Common myeloid progenitor, CD34-positive (primary cell): ENCODE measurements around the gene DEFB132.

Experiments used
- CTCF ChIA-PET: fragments of 350-600 bp; sonication (Branson Sonifier 250); formaldehyde crosslinking; loops from one replicate; lab custom pipeline; 2021; ENCODE audit warnings: antibody characterized with exemption; lab: Charles Lee
- POLR2A ChIA-PET: fragments of 350-600 bp; sonication (Branson Sonifier 250); formaldehyde crosslinking; loops from one replicate; lab custom pipeline; 2021; ENCODE audit warnings: antibody characterized with exemption; lab: Charles Lee
- DNase-seq, 3 donors: peaks; one replicate each; pipeline versions ENCODE4 v3.0.0 to v3.0.0-alpha.2; 2013
- H3K27ac ChIP-seq, 2 experiments: 1 replicate in 1 of 2; 2 replicates in 1 of 2; pipeline ENCODE4 v1.7.0; 2013; ENCODE audit warnings: inconsistent platforms in 2 of 2, low read length in 2 of 2, mild to moderate bottlenecking in 2 of 2, low read depth in 1 of 2, moderate library complexity in 1 of 2; ENCODE audit not compliant: severe bottlenecking in 2 of 2, insufficient read depth in 1 of 2, poor library complexity in 1 of 2
- H3K27me3 ChIP-seq, 5 experiments: replicated peaks in 2 of 5; 1 replicate in 3 of 5; 2 replicates in 2 of 5; pipeline versions ENCODE4 v1.6.1 to v1.7.0; 2013; ENCODE audit warnings: low read length in 4 of 5, mild to moderate bottlenecking in 2 of 5, moderate library complexity in 2 of 5, inconsistent platforms in 1 of 5; ENCODE audit not compliant: insufficient read depth in 5 of 5, control insufficient read depth in 4 of 5
- H3K36me3 ChIP-seq, 4 experiments: 1 replicate in 2 of 4; 2 replicates in 2 of 4; pipeline versions ENCODE4 v1.6.1 to v1.7.0; 2013; ENCODE audit warnings: low read length in 3 of 4, control low read depth in 1 of 4, mild to moderate bottlenecking in 1 of 4; ENCODE audit not compliant: control insufficient read depth in 4 of 4, insufficient read depth in 4 of 4
- H3K4me1 ChIP-seq, 4 experiments: 1 replicate in 3 of 4; 2 replicates in 1 of 4; pipeline versions ENCODE4 v1.6.1 to v1.7.1; 2013; ENCODE audit warnings: low read length in 3 of 4, mild to moderate bottlenecking in 3 of 4, control low read depth in 1 of 4, inconsistent platforms in 1 of 4, moderate library complexity in 1 of 4; ENCODE audit not compliant: control insufficient read depth in 4 of 4, insufficient read depth in 4 of 4; ENCODE audit errors: control extremely low read depth in 1 of 4
- H3K4me3 ChIP-seq, 7 experiments: 1 replicate in 4 of 7; 2 replicates in 3 of 7; pipeline versions ENCODE4 v1.5.1 to v1.7.0; 2013; ENCODE audit warnings: mild to moderate bottlenecking in 7 of 7, low read length in 6 of 7, moderate library complexity in 6 of 7, inconsistent platforms in 2 of 7, low read depth in 2 of 7, control low read depth in 1 of 7; ENCODE audit not compliant: insufficient read depth in 4 of 7, control insufficient read depth in 1 of 7; ENCODE audit errors: extremely low read depth in 1 of 7
- H3K9me3 ChIP-seq, 5 experiments: 1 replicate in 4 of 5; 2 replicates in 1 of 5; pipeline versions ENCODE4 v1.6.1 to v1.7.1; 2013; ENCODE audit warnings: low read length in 4 of 5, mild to moderate bottlenecking in 2 of 5, inconsistent platforms in 1 of 5, low read depth in 1 of 5, moderate library complexity in 1 of 5; ENCODE audit not compliant: control insufficient read depth in 4 of 5, insufficient read depth in 2 of 5; ENCODE audit errors: control extremely low read depth in 1 of 5
- WGBS: methylation state at CpG from one replicate; pipeline ENCODE4 v1.1.5; 2013; ENCODE audit not compliant: insufficient coverage; 5-methylcytosine and 5-hydroxymethylcytosine counted together

The DEFB132 gene

DNA sequence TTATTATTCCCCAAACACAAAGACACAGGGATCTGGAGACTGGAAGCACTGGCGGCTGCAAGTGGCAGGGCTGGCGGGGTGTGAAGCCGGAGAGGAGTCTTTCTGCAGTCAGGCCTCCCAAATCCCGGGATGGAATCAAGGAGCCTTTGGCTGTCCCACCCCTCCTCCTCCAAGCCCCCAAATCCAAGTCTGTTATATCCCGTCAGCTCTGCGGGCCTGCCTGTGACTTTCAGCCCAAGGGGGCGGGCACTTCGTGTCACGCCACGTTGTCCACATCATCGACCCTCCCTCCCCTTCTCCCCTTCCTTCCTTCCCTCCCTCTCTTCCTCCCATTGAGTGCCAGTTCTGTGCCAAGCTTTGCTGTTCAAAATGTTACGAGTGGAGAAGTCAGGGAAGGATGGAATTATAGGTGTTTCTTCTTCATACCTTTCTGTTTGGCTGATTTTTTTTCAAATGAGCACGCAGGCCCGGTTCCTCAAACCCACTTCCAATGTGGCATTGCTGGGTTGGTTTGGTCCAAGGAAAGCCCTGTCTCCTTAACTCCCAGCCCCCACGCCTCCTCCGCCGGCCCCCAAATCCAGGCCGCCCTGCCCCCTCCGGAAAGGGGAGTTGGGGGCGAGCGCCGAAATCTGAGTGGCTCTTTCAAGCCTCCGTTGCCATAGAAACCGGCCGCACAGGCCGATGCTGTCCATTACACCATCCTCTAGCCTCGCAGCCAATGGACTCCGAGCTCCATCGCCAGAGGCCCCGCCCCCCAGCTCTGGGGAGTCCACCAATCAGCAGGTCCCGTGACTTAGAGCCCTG is 52.5 kb downstream of the DEFB132 start:
- no peaks in the 10 kb centered on the region for H3K9me3 ChIP-seq
- CTCF ChIA-PET: interaction anchor here (0.6 to 3.8 kb wide), 6 partner anchors 10 to 43 kb away, joined by 3 to 28 read pairs (median 7); partner anchors contain the start of gene SOX12
- POLR2A ChIA-PET: interaction anchor here (1.0 to 1.8 kb wide), 2 partner anchors 10 to 14 kb away, joined by 3 to 12 read pairs; no protein-coding TSS in a partner anchor
- peak overlapping the region; percentile 31 to 71 (median 66) for H3K4me3 ChIP-seq
- peak; percentile 94 to 97 (median 97) for DNase-seq
- 10% methylated on average over 18 of the region's 31 CpGs for WGBS
- H3K4me1 ChIP-seq: peaks cover 0 to 17% (median 15%) of the 10 kb centered on the region in 4 experiments
- H3K27me3 ChIP-seq: no peaks in the 10 kb centered on the region
- no peaks in the 10 kb centered on the region for H3K36me3 ChIP-seq
- peak overlapping the region; percentile 64 to 90 for H3K27ac ChIP-seq

DNA sequence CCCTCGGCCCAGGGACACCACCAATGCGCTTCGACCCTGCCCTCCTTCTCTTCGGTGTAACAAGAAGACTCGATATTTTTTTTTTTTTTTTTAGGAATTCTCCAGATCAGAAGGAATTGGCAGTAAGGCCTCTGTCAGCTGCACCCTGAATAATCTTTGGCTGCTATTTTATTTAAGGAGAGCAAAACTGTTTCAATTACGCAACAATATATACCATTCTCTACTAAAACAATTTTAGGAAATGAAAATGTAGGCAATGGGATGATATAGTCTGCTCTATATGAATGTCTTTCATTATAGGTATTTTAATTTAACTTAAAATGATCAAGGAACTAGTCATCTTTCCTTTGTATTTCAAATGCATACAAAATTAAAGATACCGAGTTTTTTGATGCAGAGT is 53.1 kb downstream of the DEFB132 start:
- ChIA-PET CTCF (interaction anchor here (0.6 to 3.8 kb wide), 5 partner anchors 11 to 43 kb away, joined by 3 to 28 read pairs (median 9); partner anchors contain the start of gene SOX12), POLR2A (interaction anchor here (1.0 to 1.8 kb wide), 2 partner anchors 11 to 14 kb away, joined by 3 to 12 read pairs; no protein-coding TSS in a partner anchor)
- no peaks in the 10 kb centered on the region for H3K9me3 ChIP-seq
- no peak for DNase-seq
- H3K27ac ChIP-seq: peak overlapping the region in 1 of 2 experiments; percentile 90
- 0% methylated on average over 2 of the region's 7 CpGs for WGBS
- H3K4me3 ChIP-seq: peak overlapping the region in 6 of 7 experiments; percentile 30 to 71 (median 50)
- H3K36me3 ChIP-seq: no peaks in the 10 kb centered on the region
- peaks cover 0 to 17% (median 15%) of the 10 kb centered on the region in 4 experiments for H3K4me1 ChIP-seq
- no peaks in the 10 kb centered on the region for H3K27me3 ChIP-seq
